Measurements from ENCODE around the gene MDK.

MDK gene

DNA sequence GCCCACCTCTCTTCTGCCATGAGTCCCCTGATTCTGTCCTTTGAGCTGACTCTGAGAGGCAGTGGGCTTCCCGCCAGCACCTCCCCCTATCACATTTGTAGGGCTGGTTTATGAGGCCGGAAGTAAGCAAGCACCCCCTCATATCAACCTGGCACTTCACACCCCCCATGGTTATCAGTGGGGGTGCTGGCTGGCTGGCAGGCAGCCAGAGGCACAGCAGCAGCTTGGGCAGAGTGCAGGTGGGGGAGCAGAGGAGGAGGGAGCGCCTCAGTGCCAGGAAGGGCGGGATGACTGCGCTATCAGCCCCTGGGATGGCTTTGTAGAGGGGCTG, 33.0 kb downstream of the MDK start:
- peak; percentile 49 for TF ChIP-seq NFIC (IDR thresholded peaks at IDR 0.05)
- no peak for TF ChIP-seq FOXM1 (IDR thresholded peaks at IDR 0.05; ENCODE audit: borderline replicate concordance, low read depth)
- TF ChIP-seq YY1 (IDR thresholded peaks at IDR 0.05; ENCODE audit: low read depth) = no peak
- no peak for TF ChIP-seq EP300 (IDR thresholded peaks at IDR 0.05; ENCODE audit: borderline replicate concordance)
- TF ChIP-seq CEBPB (IDR thresholded peaks at IDR 0.05) = no peak
- TF ChIP-seq, protein P1, sequence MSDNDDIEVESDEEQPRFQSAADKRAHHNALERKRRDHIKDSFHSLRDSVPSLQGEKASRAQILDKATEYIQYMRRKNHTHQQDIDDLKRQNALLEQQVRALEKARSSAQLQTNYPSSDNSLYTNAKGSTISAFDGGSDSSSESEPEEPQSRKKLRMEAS (IDR thresholded peaks at IDR 0.05) = no peak

- TF ChIP-seq FOXM1 (IDR thresholded peaks at IDR 0.05; ENCODE audit: borderline replicate concordance, low read depth) (no peak), EP300 (IDR thresholded peaks at IDR 0.05; ENCODE audit: borderline replicate concordance) (no peak), RAD21 (IDR thresholded peaks at IDR 0.05; ENCODE audit: low read depth) (no peak), CEBPB (IDR thresholded peaks at IDR 0.05) (no peak), TCF12 (IDR thresholded peaks at IDR 0.05; ENCODE audit: low read depth) (no peak), EGR1 (IDR thresholded peaks at IDR 0.05) (no peak), NFIC (IDR thresholded peaks at IDR 0.05) (no peak), CREB1 (IDR thresholded peaks at IDR 0.05; ENCODE audit: low read depth) (no peak), ZBTB7A (IDR thresholded peaks at IDR 0.05; ENCODE audit: low read depth) (no peak), TAF1 (IDR thresholded peaks at IDR 0.05; ENCODE audit: low read depth) (no peak), TEAD4 (IDR thresholded peaks at IDR 0.05) (no peak), YY1 (IDR thresholded peaks at IDR 0.05; ENCODE audit: low read depth) (no peak)
- TF ChIP-seq, protein P2, sequence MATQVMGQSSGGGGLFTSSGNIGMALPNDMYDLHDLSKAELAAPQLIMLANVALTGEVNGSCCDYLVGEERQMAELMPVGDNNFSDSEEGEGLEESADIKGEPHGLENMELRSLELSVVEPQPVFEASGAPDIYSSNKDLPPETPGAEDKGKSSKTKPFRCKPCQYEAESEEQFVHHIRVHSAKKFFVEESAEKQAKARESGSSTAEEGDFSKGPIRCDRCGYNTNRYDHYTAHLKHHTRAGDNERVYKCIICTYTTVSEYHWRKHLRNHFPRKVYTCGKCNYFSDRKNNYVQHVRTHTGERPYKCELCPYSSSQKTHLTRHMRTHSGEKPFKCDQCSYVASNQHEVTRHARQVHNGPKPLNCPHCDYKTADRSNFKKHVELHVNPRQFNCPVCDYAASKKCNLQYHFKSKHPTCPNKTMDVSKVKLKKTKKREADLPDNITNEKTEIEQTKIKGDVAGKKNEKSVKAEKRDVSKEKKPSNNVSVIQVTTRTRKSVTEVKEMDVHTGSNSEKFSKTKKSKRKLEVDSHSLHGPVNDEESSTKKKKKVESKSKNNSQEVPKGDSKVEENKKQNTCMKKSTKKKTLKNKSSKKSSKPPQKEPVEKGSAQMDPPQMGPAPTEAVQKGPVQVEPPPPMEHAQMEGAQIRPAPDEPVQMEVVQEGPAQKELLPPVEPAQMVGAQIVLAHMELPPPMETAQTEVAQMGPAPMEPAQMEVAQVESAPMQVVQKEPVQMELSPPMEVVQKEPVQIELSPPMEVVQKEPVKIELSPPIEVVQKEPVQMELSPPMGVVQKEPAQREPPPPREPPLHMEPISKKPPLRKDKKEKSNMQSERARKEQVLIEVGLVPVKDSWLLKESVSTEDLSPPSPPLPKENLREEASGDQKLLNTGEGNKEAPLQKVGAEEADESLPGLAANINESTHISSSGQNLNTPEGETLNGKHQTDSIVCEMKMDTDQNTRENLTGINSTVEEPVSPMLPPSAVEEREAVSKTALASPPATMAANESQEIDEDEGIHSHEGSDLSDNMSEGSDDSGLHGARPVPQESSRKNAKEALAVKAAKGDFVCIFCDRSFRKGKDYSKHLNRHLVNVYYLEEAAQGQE (IDR thresholded peaks at IDR 0.05; ENCODE audit: low read depth) = no peak
- TF ChIP-seq, protein P1 (IDR thresholded peaks at IDR 0.05) = no peak
- TF ChIP-seq, protein P3, sequence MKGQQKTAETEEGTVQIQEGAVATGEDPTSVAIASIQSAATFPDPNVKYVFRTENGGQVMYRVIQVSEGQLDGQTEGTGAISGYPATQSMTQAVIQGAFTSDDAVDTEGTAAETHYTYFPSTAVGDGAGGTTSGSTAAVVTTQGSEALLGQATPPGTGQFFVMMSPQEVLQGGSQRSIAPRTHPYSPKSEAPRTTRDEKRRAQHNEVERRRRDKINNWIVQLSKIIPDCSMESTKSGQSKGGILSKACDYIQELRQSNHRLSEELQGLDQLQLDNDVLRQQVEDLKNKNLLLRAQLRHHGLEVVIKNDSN (IDR thresholded peaks at IDR 0.05) = no peak
Measured at GRCh38 chr11:46414879-46415278, 33.4 kb downstream of the MDK start.

DNA sequence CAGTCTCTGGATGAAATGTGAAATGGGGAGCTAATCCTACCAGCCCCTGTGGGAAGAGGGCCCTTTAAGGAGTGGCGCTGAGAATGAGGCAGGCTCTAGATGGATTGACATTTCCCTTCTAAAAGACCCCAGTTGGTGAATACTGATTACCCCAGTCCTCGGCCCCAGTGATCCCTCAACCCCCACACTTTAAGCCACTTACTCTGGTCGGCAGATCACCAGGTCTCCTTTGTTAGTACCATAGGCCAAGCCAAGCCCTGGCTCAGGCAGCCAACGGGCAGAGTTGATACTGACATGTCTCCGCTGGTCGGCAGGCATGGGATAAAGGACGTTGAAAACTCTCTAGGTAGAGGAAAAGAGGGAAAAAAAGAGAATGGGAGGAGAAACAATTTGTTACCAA, 36.2 kb downstream of the MDK start:
- TF ChIP-seq, protein P3 (IDR thresholded peaks at IDR 0.05) = no peak
- TF ChIP-seq TEAD4 (IDR thresholded peaks at IDR 0.05) (no peak), CREB1 (IDR thresholded peaks at IDR 0.05; ENCODE audit: low read depth) (no peak), ZBTB7A (IDR thresholded peaks at IDR 0.05; ENCODE audit: low read depth) (no peak), EP300 (IDR thresholded peaks at IDR 0.05; ENCODE audit: borderline replicate concordance) (no peak), YY1 (IDR thresholded peaks at IDR 0.05; ENCODE audit: low read depth) (no peak), EGR1 (IDR thresholded peaks at IDR 0.05) (no peak), FOXM1 (IDR thresholded peaks at IDR 0.05; ENCODE audit: borderline replicate concordance, low read depth) (no peak), CEBPB (IDR thresholded peaks at IDR 0.05) (no peak), TCF12 (IDR thresholded peaks at IDR 0.05; ENCODE audit: low read depth) (no peak), TAF1 (IDR thresholded peaks at IDR 0.05; ENCODE audit: low read depth) (no peak), NFIC (IDR thresholded peaks at IDR 0.05) (no peak), RAD21 (IDR thresholded peaks at IDR 0.05; ENCODE audit: low read depth) (no peak)
- TF ChIP-seq, protein P1 (IDR thresholded peaks at IDR 0.05) = no peak
- TF ChIP-seq, protein P2 (IDR thresholded peaks at IDR 0.05; ENCODE audit: low read depth) = no peak

GRCh38 chr11:46418751-46419150, 37.3 kb downstream of the MDK start:
- TF ChIP-seq, protein P3 (IDR thresholded peaks at IDR 0.05) = no peak
- TF ChIP-seq FOXM1 (IDR thresholded peaks at IDR 0.05; ENCODE audit: borderline replicate concordance, low read depth) (no peak), EP300 (IDR thresholded peaks at IDR 0.05; ENCODE audit: borderline replicate concordance) (no peak), TAF1 (IDR thresholded peaks at IDR 0.05; ENCODE audit: low read depth) (no peak), CEBPB (IDR thresholded peaks at IDR 0.05) (no peak), TEAD4 (IDR thresholded peaks at IDR 0.05) (no peak), TCF12 (IDR thresholded peaks at IDR 0.05; ENCODE audit: low read depth) (no peak), CREB1 (IDR thresholded peaks at IDR 0.05; ENCODE audit: low read depth) (no peak)
- TF ChIP-seq, protein P2 (IDR thresholded peaks at IDR 0.05; ENCODE audit: low read depth) = no peak
- TF ChIP-seq, protein P1 (IDR thresholded peaks at IDR 0.05) = no peak

Data from Ishikawa (cell line).